Trophoblast cell (in vitro differentiated cells and primary cell): ENCODE results near the gene ESRP2.

Experiments
- DNase-seq, 2 donors: peaks; one replicate each; pipeline ENCODE4 v3.0.0-alpha.2; 2016
- H2AFZ ChIP-seq: 2 replicates; pipeline ENCODE4 v1.6.1; 2013; ENCODE audit warnings: low read length, moderate library complexity, mild to moderate bottlenecking; ENCODE audit not compliant: insufficient read depth, poor library complexity
- H2AK5ac ChIP-seq: 2 replicates; pipeline ENCODE4 v1.6.1; 2013; ENCODE audit warnings: mild to moderate bottlenecking, low read length
- H2BK120ac ChIP-seq: 2 replicates; pipeline ENCODE4 v1.6.1; 2013; ENCODE audit warnings: low read length, mild to moderate bottlenecking, moderate library complexity; ENCODE audit not compliant: insufficient read depth, poor library complexity
- H2BK12ac ChIP-seq: 2 replicates; pipeline ENCODE4 v1.6.1; 2013; ENCODE audit warnings: mild to moderate bottlenecking, low read length, moderate library complexity
- H2BK5ac ChIP-seq: 2 replicates; pipeline ENCODE4 v1.6.1; 2013; ENCODE audit warnings: low read length, low read depth, moderate library complexity, mild to moderate bottlenecking; ENCODE audit not compliant: poor library complexity
- H3K14ac ChIP-seq: 2 replicates; pipeline ENCODE4 v1.6.1; 2013; ENCODE audit warnings: mild to moderate bottlenecking, low read length
- H3K18ac ChIP-seq: 2 replicates; pipeline ENCODE4 v1.6.1; 2013; ENCODE audit warnings: mild to moderate bottlenecking, low read length
- H3K23ac ChIP-seq: 2 replicates; pipeline ENCODE4 v1.6.1; 2013; ENCODE audit warnings: low read length
- H3K27ac ChIP-seq: 2 replicates; pipeline ENCODE4 v1.5.1; 2013; ENCODE audit warnings: low read depth, mild to moderate bottlenecking, inconsistent platforms, low read length, moderate library complexity
- H3K27me3 ChIP-seq: 2 replicates; pipeline ENCODE4 v1.6.1; 2013; ENCODE audit warnings: inconsistent platforms, mild to moderate bottlenecking, low read length, moderate library complexity; ENCODE audit not compliant: insufficient read depth
- H3K36me3 ChIP-seq, 2 experiments: 1 replicate in 1 of 2; 2 replicates in 1 of 2; pipeline ENCODE4 v1.6.1; 2013; ENCODE audit warnings: low read length in 2 of 2, mild to moderate bottlenecking in 2 of 2, moderate library complexity in 1 of 2; ENCODE audit not compliant: insufficient read depth in 2 of 2, control insufficient read depth in 1 of 2
- H3K4ac ChIP-seq: 2 replicates; pipeline ENCODE4 v1.6.1; 2013; ENCODE audit warnings: low read depth, mild to moderate bottlenecking, low read length, moderate library complexity
- H3K4me1 ChIP-seq, 2 experiments: 1 replicate in 1 of 2; 2 replicates in 1 of 2; pipeline ENCODE4 v1.6.1; 2013; ENCODE audit warnings: low read length in 2 of 2, mild to moderate bottlenecking in 2 of 2, moderate library complexity in 1 of 2; ENCODE audit not compliant: insufficient read depth in 2 of 2, control insufficient read depth in 1 of 2
- H3K4me2 ChIP-seq: 2 replicates; pipeline ENCODE4 v1.6.1; 2013; ENCODE audit warnings: inconsistent platforms, mild to moderate bottlenecking, low read length, moderate library complexity
- H3K4me3 ChIP-seq: 2 replicates; pipeline ENCODE4 v1.5.1; 2013; ENCODE audit warnings: mild to moderate bottlenecking, low read depth, low read length, inconsistent platforms
- H3K79me1 ChIP-seq: one replicate; pipeline ENCODE4 v1.6.1; 2013; ENCODE audit warnings: low read length
- H3K79me2 ChIP-seq: 2 replicates; pipeline ENCODE4 v1.6.1; 2013; ENCODE audit warnings: low read length, mild to moderate bottlenecking; ENCODE audit not compliant: control insufficient read depth, insufficient read depth, poor library complexity
- H3K9ac ChIP-seq: 2 replicates; pipeline ENCODE4 v1.6.1; 2013; ENCODE audit warnings: mild to moderate bottlenecking, low read length
- H3K9me3 ChIP-seq: 2 replicates; pipeline ENCODE4 v1.6.1; 2013; ENCODE audit warnings: low read depth, mild to moderate bottlenecking, control low read depth, inconsistent platforms, low read length; ENCODE audit not compliant: insufficient read depth
- H4K12ac ChIP-seq: 2 replicates; pipeline ENCODE4 v1.6.1; 2013; ENCODE audit warnings: low read depth, mild to moderate bottlenecking, low read length, moderate library complexity
- H4K8ac ChIP-seq: 2 replicates; pipeline ENCODE4 v1.6.1; 2013; ENCODE audit warnings: low read depth, mild to moderate bottlenecking, low read length, moderate library complexity
- H4K91ac ChIP-seq: one replicate; pipeline ENCODE4 v1.6.1; 2013; ENCODE audit warnings: low read depth, mild to moderate bottlenecking, low read length, moderate library complexity
- WGBS: extraction: QIAGEN DNeasy Blood & Tissue Kit; methylation state at CpG from one replicate; pipeline ENCODE4 v1.1.7; 2013; ENCODE audit warnings: missing lambda C conversion rate; ENCODE audit not compliant: insufficient read length, insufficient coverage; ENCODE audit errors: extremely low coverage; 5-methylcytosine and 5-hydroxymethylcytosine counted together

ESRP2 gene

GRCh38 chr16:68250951-68251350 is 15.0 kb upstream of the ESRP2 start:
- Histone ChIP-seq H3K79me2 (no peaks in the 10 kb centered on the region), H3K27ac (no peak overlapping the region), H3K27me3 (no peaks in the 10 kb centered on the region), H3K18ac (no peak overlapping the region), H3K9me3 (no peaks in the 10 kb centered on the region), H3K36me3 (peaks cover 20 to 22% of the 10 kb centered on the region in 2 experiments), H3K23ac (no peak overlapping the region), H3K4me1 (peaks cover 1 to 2% of the 10 kb centered on the region in 2 experiments), H3K9ac (no peak overlapping the region), H3K79me1 (no peaks in the 10 kb centered on the region), H4K91ac (no peak overlapping the region), H3K4me2 (no peak overlapping the region), H2BK5ac (no peak overlapping the region), H2BK120ac (no peak overlapping the region), H4K12ac (no peak overlapping the region), H3K14ac (no peak overlapping the region), H3K4ac (no peak overlapping the region), H2AK5ac (no peak overlapping the region), H2BK12ac (no peak overlapping the region), H3K4me3 (no peak overlapping the region), H4K8ac (no peak overlapping the region), H2AFZ (no peak overlapping the region)
- DNase-seq = no peak
- no CpG with 5 or more reads among the region's 6 CpGs for WGBS

- Histone ChIP-seq H3K4me1 (peaks cover 10 to 11% of the 10 kb centered on the region in 2 experiments), H3K18ac (no peak overlapping the region), H3K14ac (no peak overlapping the region), H3K9ac (no peak overlapping the region), H2BK5ac (no peak overlapping the region), H3K27me3 (no peaks in the 10 kb centered on the region), H2BK120ac (no peak overlapping the region), H4K8ac (no peak overlapping the region), H3K27ac (no peak overlapping the region), H3K9me3 (peaks cover 2% of the 10 kb centered on the region), H3K23ac (no peak overlapping the region), H2AFZ (no peak overlapping the region), H3K4me3 (no peak overlapping the region), H3K79me1 (peaks cover 6% of the 10 kb centered on the region), H4K12ac (no peak overlapping the region), H4K91ac (no peak overlapping the region), H3K79me2 (peaks cover 5% of the 10 kb centered on the region), H3K4ac (no peak overlapping the region), H3K36me3 (peaks cover 8 to 9% of the 10 kb centered on the region in 2 experiments), H2BK12ac (no peak overlapping the region), H3K4me2 (no peak overlapping the region), H2AK5ac (no peak overlapping the region)
- no CpG with 5 or more reads among the region's 4 CpGs for WGBS
- no peak for DNase-seq
Observed at GRCh38 chr16:68249371-68249770, 13.4 kb upstream of the ESRP2 start.

GRCh38 chr16:68247932-68248331 is 12.0 kb upstream of the ESRP2 start:
- no peak overlapping the region for H3K4me3 ChIP-seq
- peaks cover 3 to 9% of the 10 kb centered on the region in 2 experiments for H3K36me3 ChIP-seq
- no peak overlapping the region for H3K18ac ChIP-seq
- H2BK5ac ChIP-seq = no peak overlapping the region
- no peak overlapping the region for H4K91ac ChIP-seq
- no peak overlapping the region for H2AK5ac ChIP-seq
- no CpG with 5 or more reads among the region's 4 CpGs for WGBS
- H4K8ac ChIP-seq = no peak overlapping the region
- no peak overlapping the region for H3K4ac ChIP-seq
- DNase-seq = no peak
- H2BK120ac ChIP-seq = no peak overlapping the region
- no peak overlapping the region for H2AFZ ChIP-seq
- no peak overlapping the region for H2BK12ac ChIP-seq
- H4K12ac ChIP-seq = no peak overlapping the region
- peaks cover 2% of the 10 kb centered on the region for H3K9me3 ChIP-seq
- H3K14ac ChIP-seq = no peak overlapping the region
- H3K27ac ChIP-seq = no peak overlapping the region
- peaks cover 6% of the 10 kb centered on the region for H3K79me1 ChIP-seq
- no peak overlapping the region for H3K23ac ChIP-seq
- H3K9ac ChIP-seq = no peak overlapping the region
- H3K27me3 ChIP-seq = no peaks in the 10 kb centered on the region
- peaks cover 12% of the 10 kb centered on the region in 2 experiments for H3K4me1 ChIP-seq
- H3K79me2 ChIP-seq = peaks cover 5% of the 10 kb centered on the region
- no peak overlapping the region for H3K4me2 ChIP-seq

GRCh38 chr16:68247400-68247799 is 11.5 kb upstream of the ESRP2 start:
- Histone ChIP-seq H3K4me1 (peaks cover 12% of the 10 kb centered on the region in 2 experiments), H4K91ac (no peak overlapping the region), H2AK5ac (no peak overlapping the region), H3K9me3 (peaks cover 2% of the 10 kb centered on the region), H3K4me2 (no peak overlapping the region), H3K4me3 (no peak overlapping the region), H2BK12ac (no peak overlapping the region), H3K79me2 (peaks cover 5% of the 10 kb centered on the region), H2BK120ac (no peak overlapping the region), H4K12ac (no peak overlapping the region), H3K4ac (no peak overlapping the region), H2BK5ac (no peak overlapping the region), H3K36me3 (peaks cover 3 to 9% of the 10 kb centered on the region in 2 experiments), H3K23ac (no peak overlapping the region), H3K14ac (no peak overlapping the region), H3K79me1 (peaks cover 6% of the 10 kb centered on the region), H2AFZ (no peak overlapping the region), H4K8ac (no peak overlapping the region), H3K9ac (no peak overlapping the region), H3K18ac (no peak overlapping the region), H3K27me3 (no peaks in the 10 kb centered on the region), H3K27ac (no peak overlapping the region)
- WGBS = no CpG with 5 or more reads among the region's 4 CpGs
- no peak for DNase-seq
